Femur (tissue), 1 donor: ENCODE results near the gene SORT1.
A peak's percentile ranks its signal among the peaks of the same experiment; 100 is the strongest.

Source experiments
- DNase-seq: peaks from one replicate; pipeline ENCODE4 v3.0.0-alpha.2; 2017

The SORT1 gene

DNA sequence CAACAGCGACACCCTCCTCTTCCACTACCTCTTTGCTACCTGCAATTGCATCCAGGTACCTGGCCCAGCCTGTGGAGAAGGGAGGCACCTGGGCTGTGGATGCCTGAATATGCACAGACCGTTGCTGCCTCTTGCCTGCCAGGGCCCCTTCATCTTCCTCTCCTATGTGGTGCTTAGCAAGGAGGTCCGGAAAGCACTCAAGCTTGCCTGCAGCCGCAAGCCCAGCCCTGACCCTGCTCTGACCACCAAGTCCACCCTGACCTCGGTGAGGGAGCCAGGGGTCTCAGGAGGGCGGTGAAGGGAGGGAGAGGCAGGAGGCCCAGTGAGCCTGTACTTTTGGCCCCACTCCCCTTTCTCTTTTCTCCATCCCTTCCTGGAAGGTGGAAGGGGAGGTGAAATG, 126.3 kb downstream of the SORT1 start:
- no peak for DNase-seq

DNA sequence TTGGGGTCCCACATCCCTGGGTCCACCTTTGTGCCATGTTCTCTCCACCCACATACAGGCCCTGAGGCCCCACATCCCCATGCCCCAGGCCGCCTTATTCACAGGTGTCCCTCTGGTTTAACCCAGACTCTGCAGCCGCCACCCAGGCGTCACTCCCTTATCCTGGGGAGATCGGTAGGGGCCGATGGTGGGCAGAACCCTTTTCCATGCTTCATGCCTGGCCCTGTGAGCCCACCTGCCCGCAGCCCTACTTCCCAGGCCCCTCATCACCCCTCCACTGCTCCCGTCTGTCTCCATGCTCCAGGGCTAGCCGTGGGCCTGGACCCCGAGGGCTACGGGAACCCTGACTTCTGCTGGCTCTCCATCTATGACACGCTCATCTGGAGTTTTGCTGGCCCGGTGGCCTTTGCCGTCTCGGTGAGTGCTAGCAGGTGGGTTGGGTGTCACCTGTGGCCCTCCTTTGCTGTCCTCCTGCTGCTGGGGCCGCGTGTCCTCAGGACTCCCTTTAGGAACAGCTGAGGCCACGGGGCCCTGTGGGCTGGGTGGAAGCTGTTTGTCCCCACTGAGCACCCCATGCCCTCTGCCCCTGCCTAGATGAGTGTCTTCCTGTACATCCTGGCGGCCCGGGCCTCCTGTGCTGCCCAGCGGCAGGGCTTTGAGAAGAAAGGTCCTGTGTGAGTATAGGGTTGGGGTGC, 126.9 kb downstream of the SORT1 start:
- no peak for DNase-seq

DNA sequence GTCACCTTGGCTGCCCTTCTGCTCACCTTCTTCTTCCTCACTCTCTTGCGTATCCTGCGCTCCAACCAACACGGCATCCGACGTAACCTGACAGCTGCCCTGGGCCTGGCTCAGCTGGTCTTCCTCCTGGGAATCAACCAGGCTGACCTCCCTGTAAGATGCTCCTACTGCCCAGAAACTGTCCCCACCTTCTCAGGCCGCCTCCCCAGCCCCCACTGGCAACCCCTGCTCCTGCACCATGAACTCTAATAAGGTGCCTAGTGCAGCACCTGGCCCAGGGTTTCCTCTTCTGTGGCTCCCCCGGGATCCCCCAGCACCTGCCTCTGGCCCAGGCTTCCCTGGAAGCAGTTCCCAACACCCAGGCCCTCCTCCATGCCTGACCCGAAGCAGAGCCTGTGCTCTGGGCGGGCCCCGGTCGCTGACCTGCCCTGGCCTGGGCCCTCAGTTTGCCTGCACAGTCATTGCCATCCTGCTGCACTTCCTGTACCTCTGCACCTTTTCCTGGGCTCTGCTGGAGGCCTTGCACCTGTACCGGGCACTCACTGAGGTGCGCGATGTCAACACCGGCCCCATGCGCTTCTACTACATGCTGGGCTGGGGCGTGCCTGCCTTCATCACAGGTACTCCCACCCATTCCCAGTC, 127.6 kb downstream of the SORT1 start:
- no peak for DNase-seq

DNA sequence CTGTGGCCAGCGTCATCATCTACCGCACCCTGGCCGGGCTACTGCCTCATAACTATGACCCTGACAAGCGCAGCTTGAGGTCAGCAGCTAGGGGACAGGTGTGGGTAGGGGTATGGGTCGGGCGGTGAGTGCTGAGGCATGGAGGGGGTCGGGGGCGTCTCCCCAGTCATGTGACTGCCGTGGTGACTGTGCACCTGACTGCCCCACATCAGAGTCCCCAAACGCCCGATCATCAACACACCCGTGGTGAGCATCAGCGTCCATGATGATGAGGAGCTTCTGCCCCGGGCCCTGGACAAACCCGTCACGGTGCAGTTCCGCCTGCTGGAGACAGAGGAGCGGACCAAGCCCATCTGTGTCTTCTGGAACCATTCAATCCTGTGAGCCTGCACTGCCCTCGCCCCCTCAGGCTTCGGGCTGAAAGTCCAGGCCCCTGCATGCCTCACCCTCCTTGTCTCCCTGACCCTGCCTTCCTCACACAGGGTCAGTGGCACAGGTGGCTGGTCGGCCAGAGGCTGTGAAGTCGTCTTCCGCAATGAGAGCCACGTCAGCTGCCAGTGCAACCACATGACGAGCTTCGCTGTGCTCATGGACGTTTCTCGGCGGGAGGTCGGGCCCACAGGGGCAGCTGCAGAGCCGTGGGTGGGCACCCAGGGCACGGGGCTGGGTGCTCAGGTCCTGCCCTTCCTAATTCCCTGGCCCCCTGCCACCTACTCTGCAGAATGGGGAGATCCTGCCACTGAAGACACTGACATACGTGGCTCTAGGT, 128.3 kb downstream of the SORT1 start:
- no peak for DNase-seq

DNA sequence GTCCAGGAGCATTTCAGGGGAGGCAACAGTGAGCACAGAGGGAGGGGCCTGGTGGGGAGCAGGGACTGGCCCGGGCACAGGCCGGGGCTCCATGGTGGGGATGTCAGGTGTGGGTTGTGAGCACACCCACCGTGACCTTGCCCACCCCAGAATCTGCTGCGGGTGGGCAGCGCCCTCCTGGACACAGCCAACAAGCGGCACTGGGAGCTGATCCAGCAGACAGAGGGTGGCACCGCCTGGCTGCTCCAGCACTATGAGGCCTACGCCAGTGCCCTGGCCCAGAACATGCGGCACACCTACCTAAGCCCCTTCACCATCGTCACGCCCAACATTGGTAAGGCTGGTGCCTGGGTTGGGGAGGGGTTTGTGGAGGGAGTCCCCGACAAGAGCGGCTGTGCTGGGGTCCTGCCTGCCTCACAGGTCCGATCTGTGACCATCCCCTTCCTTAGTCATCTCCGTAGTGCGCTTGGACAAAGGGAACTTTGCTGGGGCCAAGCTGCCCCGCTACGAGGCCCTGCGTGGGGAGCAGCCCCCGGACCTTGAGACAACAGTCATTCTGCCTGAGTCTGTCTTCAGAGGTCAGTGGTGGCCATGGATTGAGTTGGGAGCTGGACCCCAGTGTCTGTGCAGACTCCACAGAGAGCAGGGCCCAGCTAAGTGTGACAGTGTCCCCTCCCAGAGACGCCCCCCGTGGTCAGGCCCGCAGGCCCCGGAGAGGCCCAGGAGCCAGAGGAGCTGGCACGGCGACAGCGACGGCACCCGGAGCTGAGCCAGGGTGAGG, 129.1 kb downstream of the SORT1 start:
- no peak for DNase-seq

DNA sequence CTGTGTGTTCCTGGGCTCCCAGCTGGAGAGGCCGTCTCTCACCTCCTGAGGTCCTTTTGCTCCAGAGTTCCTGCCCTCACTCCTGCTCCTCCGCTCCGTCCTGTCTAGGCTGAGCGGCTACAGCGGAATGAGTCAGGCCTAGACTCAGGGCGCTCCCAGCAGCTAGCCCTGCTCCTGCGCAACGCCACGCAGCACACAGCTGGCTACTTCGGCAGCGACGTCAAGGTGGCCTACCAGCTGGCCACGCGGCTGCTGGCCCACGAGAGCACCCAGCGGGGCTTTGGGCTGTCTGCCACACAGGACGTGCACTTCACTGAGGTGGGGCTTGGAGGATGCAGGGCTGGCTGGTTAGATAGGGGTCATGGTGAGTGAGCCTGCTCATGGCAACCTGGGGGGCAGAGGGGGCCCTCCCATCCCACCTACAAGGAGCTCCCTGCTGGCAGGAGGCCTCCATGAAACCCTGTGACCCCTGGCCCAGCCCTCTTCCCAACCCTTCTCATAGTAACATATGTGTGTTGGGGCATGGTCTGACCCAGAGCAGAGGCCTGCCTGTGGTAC, 129.9 kb downstream of the SORT1 start:
- no peak for DNase-seq

DNA sequence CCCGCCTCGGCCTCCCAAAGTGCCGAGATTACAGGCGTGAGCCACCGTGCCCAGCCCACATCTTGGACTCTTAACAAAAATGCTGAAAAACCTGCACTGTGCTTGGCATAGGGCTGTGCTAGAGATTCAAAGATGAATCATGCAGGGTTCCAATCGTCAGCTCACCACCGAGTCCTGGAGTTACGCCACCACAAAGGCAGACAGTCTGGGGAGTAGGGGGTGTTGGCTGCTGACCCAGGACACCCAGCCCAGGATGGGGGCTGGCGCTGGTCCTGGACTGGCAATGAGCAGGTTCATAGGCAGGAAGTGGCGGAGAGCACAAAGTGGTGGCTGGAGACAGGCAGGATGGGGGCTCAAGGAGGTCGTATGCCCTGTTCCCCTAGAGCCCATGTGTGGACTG, 130.8 kb downstream of the SORT1 start:
- DNase-seq = no peak

DNA sequence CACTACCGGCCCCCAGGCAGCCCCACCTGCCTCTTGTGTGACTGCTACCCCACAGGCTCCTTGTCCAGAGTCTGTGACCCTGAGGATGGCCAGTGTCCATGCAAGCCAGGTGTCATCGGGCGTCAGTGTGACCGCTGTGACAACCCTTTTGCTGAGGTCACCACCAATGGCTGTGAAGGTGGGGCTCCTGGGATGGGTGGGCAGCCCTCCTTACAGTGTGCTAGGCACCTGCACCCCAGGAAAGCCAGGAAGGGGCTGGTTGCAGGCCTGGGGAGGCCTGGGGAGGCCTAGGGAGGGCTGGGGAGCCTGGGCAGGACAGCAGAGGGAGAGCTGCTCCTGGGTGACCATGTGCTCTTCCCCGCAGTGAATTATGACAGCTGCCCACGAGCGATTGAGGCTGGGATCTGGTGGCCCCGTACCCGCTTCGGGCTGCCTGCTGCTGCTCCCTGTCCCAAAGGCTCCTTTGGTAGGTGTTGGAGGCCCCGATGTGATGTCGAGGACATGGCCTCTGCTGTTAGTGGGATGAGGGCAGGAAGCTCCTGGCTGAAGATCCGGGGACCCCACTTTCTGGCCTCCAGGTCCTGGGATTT, 131.9 kb downstream of the SORT1 start:
- no peak for DNase-seq

DNA sequence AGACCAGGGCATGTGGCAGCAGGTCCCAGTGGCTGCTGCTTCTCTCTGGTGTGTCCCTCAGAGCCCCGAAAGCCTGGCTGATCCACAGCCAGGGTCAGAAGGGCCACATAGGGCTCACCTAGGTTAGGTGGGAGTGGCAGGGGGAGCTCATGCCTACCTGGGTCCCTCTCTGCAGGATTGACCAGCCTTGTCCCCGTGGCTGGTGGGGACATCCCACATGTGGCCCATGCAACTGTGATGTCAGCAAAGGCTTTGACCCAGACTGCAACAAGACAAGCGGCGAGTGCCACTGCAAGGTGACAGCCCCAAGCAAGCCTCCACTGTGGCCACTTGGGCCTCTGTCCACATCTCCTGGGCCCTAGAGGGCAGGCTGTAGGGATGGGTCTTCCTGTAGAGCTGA, 132.7 kb downstream of the SORT1 start:
- DNase-seq = no peak

DNA sequence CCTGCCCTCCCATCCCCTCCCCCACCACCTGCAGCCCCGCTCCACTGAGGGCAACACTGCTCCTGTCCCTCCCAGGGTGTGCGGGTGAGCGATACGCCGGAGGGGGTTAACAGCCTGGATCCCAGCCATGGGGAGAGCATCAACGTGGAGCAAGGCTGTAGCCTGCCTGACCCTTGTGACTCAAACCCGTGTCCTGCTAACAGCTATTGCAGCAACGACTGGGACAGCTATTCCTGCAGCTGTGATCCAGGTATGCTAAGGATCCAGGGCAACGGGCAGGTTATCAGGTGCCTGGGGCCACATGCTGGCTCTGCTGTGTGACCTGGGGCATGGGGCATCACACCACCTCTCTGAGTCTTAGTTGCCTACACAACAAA, 133.4 kb downstream of the SORT1 start:
- no peak for DNase-seq

DNA sequence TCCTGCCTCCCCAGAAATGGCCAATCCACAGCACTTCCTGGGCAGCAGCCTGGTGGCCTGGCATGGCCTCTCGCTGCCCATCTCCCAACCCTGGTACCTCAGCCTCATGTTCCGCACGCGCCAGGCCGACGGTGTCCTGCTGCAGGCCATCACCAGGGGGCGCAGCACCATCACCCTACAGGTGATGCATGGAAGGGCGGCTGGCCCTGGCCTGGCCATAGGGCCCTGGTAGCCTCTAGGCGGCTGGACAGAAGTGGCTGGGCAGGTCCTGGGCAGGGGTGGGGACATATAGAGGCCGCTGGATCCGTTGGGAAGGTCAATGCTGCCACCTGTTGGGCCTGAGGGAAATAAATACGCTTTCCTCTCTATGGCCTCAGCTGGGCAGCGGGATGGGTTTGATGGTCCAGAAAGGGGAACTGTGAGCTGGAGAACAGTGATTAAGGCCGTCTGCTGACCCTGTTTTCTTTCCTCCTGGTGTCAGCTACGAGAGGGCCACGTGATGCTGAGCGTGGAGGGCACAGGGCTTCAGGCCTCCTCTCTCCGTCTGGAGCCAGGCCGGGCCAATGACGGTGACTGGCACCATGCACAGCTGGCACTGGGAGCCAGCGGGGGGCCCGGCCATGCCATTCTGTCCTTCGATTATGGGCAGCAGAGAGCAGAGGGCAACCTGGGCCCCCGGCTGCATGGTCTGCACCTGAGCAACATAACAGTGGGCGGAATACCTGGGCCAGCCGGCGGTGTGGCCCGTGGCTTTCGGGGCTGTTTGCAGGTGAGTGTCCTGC, 133.9 kb downstream of the SORT1 start:
- DNase-seq = peak; percentile 87

DNA sequence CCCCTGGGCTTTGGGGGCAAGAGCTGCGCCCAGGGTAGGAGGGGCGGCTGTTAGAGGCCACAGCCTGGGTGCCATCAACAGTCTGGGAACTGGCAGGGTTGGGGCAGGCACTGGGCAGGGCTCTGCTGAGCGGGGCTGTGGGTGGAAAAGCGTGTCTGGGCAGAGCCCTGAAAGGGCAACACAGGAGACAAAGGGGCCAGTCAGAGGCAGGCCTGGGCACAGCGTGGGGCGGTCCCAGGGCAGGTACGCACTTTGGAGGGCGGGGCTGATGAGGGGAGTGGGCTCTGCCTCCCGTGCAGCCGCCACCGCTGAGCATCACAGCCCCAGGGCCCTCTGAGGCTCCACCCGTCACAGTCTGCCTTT, 134.5 kb downstream of the SORT1 start:
- no peak for DNase-seq

DNA sequence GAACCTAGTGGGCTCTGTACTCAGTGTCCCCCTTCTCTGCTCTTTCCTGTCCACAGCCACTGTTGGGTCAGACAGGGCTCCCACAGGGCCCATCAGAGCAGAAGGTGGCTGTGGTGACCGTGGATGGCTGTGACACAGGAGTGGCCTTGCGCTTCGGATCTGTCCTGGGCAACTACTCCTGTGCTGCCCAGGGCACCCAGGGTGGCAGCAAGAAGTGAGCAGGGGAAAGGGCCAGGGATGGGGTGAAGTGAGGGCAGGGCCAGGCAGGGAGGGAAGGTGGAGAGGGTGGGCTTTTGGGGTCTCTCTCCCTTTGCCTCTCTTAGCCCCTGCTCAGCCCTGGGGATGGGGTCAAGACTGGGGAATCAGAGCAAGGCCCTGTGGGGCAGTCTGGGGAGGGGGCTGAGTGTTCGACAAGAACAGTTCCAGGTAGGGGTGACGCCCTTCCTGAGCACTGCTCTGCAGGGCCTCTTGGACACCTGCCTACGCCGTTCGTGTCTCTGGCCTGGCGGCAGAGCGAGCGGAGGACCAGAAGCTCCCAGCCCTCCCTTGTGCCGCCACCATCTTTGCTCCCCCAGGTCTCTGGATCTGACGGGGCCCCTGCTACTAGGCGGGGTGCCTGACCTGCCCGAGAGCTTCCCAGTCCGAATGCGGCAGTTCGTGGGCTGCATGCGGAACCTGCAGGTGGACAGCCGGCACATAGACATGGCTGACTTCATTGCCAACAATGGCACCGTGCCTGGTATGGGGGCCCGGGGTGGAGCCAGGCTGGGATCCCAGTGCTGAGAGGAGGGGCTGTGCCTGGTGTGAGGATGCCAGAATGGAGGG, 135.3 kb downstream of the SORT1 start:
- DNase-seq = no peak

DNA sequence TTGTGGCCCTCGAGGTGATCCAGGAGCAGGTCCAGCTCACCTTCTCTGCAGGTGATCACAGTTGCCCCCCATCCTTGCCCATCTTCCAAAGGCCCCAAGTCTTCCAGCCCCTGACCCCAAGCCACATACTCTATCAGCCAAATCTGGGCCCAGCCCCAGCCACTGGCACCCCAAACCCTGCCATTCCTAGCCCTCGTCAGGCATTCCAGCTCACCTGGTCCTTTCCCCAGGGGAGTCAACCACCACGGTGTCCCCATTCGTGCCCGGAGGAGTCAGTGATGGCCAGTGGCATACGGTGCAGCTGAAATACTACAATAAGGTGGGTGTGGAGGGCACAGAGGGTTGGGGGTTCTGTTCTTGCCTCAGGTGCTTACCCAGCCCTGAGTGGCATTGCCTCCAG, 136.1 kb downstream of the SORT1 start:
- no peak for DNase-seq

DNA sequence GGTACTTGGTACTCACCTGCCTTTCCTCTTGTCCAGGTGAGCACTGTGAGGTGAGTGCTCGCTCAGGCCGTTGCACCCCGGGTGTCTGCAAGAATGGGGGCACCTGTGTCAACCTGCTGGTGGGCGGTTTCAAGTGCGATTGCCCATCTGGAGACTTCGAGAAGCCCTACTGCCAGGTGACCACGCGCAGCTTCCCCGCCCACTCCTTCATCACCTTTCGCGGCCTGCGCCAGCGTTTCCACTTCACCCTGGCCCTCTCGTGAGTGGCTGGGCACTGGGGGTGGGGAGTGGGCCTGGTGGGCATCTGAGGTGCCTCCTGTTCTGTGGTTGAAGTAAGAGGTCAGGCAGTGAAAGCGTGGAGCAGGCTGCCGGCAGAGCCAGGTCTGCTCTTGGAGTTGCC, 136.7 kb downstream of the SORT1 start:
- no peak for DNase-seq

DNA sequence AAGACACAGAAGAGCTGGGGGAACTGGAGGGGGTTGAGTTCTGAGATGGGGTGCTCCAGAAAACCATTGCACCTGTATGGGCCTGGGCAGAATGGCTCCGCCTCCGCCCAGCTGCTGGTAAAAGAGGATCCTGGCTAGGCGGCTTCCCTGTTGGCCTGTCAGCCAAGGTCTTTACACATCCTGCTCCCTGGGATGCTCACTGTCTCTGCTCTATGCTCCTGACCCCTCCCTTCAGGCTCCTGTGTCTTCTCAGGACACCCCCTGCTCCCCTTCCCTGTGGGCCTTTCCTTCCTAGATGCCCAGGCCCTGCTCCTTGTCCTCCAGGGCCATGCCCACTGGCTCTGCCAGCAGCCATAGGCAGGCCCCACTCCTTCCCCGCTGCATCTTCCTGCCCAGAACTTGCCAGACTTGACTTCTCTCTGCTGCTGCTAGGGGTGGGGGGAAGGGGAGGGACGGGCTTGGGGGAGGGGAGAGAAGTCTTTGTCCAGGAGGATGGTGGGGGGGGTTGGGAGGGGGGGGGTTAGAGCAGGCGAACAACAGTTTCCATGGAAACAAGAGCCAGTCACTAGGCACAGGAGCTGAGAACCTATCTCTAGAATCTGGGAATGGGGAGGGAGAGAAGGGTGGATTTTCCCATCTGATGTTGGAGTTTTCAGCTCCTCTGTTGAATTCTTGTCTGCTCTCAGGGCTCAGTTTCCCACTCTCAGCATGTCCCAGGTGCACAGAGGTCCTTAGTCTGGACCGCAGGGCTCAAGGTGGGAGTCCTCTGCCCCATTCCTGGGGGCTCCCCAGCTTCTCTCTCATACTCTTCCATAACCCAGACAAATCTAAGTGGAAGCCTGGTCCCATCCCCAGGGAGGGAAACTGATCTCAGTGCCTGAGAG, 137.8 kb downstream of the SORT1 start:
- DNase-seq = no peak
